GM19239 (cell line): Measurements from ENCODE around the gene NCSTN.
"Not testable (repeated sequence)": the region's sequence is repeated elsewhere in the genome, so short reads cannot be mapped to it uniquely, and the experiment has no call there.

Experiments used
- DNase-seq: peaks from one replicate; pipeline ENCODE4 v3.0.0; 2011; ENCODE audit warnings: low spot score; ENCODE audit not compliant: insufficient read length
- FAIRE-seq: peaks from 2 replicates; lab custom pipeline; 2011; peaks lifted over from hg19 to GRCh38; lab: Jason Lieb, UNC

Gene NCSTN

DNA sequence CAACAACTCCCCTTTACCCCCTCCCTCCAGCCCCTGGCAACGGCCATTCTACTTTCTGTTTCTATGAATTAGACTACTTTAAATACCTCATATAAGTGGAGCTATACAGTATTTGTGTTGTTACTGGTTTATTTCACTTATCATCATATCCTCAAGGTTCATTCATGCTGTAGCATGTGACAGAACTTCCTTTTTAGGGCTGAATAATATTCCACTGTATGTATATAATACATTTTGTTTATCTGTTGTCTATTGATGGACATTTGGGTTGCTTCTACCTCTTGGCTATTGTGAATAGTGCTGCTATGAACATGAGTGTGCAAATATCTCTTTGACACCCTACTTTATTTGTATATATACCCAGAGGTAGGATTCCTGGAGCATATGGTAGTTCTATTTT is 25.9 kb downstream of the NCSTN start:
- no peak for FAIRE-seq
- DNase-seq = no peak

DNA sequence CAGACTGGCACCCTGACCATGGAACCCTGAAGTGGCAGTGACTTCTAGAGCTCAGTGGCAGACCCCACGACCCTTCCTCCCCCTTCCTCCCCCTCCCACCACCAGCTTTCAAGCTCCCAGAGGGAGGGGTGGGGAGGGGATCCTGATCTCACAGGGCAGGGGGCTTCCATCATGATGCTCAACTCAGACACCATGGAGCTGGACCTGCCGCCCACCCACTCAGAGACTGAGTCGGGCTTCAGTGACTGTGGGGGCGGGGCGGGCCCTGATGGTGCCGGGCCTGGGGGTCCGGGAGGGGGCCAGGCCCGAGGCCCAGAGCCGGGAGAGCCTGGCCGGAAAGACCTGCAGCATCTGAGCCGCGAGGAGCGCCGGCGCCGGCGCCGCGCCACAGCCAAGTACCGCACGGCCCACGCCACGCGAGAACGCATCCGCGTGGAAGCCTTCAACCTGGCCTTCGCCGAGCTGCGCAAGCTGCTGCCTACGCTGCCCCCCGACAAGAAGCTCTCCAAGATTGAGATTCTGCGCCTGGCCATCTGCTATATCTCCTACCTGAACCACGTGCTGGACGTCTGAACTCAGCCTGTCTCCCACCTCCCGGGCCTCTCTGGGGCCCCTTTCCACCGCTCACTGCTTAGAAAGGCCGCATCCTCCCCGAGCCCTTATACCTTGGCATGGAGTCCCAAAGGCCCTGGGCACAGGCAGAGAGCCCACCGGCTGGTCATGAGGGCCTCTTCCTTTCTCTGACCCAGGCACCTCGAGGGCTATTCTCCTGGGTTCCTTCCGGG is 27.6 kb downstream of the NCSTN start:
- FAIRE-seq (no peak), DNase-seq (no peak)

DNA sequence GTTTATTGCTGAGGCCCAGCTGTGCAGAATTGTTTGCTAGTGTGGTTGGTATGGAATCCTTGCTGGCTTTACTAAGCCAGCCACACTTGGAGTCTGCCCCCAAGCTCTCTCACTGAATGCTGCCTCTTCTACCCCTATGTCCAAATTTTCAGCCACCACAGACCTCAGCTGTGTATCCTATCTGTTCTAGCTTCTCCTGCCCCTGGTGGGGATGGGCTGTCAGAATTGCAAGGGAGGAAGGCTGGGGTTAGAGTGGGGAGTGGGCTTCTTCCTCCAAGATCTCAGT is 28.1 kb downstream of the NCSTN start:
- FAIRE-seq = no peak
- no peak for DNase-seq

DNA sequence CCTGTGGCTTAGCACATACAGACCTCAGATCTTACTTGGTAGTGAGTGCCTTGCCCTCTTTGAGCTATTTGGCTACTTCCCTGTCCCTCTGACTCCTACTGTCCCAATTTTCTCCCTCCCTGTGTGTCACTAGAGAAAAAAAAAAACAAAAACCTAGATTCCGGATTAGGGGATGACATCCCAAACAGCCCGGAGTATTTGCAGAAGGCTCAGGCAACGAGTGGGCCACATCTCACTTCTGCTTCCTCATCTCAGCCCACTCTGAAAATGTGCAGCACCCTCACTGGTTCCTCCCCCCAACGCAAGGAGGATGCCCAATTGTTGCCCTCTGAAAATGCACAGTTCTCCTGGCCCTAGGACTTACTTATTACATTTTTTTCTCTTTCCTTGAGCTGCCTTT is 28.6 kb downstream of the NCSTN start:
- no peak for FAIRE-seq
- DNase-seq = no peak

DNA sequence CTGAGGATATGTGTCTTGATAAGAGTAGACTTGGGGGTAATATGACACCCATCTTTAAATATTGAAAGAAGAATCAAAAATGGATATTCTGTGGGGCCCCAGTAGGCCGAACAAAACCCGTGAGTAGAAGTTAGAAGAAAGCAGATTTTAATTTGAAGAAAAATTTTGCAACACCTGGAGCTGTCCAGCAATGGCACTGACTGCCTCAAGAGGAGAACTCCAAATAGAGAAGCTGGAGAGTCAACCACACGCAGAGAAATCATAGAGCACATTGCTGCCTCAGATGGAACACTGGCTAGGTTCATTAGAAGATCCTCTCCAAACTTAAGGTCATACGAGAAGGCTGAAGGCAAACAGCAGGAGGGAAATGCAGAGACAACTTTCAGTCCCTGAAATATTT is 30.5 kb downstream of the NCSTN start:
- FAIRE-seq = no peak
- no peak for DNase-seq

DNA sequence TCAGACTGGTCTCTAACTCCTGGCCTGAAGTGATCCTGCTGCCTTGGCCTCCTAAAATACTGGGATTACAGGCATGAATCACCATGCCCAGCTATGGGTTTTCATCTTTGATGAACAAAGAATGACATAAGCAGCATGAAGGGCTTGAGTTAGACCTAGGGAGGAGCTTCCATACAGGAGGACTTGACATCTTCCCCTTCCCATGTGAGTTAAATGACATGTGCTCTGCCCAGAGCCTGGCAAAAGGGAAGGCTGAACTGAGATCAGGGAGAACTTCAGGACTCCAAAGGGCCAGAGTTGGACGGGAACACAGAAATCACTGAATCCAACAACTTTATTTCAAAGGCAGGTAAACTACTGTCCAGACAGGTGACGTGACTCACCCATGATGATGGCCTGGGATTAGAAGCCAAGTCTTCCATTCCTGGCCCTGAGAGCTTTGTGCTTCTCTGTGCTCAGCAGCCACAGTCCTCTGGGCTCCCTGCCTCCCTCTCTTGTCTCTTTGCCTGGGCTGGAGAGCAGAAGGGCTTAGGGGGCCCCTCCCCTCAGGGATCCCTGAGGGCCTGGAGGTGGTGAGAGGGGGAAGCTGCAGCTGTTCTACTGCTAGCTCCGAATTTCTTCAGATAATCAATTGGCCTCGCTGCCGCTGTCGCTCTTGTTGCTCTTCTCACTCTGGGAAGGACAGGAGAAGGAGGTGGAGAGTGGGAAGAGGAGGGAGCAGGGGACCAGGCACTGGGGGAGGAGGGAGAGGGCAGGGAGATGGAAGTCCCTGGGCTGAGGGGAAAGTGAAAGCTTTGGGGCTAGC is 31.3 kb downstream of the NCSTN start:
- DNase-seq = no peak
- no peak for FAIRE-seq

DNA sequence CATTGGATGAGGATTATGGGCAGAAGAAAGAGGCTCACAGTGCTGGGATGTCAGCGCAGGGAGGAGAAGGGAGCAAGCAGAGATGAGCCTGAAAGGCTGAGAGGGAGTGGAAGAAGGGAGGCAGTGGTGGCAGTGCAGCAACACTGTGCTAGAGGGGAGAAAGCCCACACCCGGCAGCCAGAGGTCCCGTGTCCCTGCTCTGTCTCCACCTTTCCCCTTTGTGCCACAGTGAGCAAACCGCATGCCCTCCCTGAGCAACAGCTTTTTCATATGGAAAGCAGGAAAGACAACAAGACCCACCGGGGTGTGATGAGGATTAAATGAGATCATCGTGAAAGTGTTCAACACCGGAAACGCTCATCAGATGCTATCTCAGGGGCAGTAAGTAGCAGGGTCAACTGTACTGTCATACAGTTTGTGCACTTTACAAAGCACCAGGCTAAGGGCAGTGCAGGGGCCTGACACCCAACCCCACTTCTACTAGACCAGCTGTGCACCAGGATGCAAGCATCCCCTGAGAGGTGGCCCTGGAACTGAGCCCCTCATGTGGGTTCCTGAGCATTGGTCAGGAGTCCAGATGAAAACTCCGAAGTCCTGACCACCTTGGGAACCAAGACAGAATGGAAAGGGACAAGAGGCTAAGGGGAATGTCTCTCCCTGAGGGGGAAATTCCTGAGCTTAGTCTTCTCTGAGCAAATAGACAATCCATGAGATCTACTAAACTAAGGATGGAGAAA is 32.8 kb downstream of the NCSTN start:
- DNase-seq = peak; percentile 39
- FAIRE-seq = peak; percentile 92

DNA sequence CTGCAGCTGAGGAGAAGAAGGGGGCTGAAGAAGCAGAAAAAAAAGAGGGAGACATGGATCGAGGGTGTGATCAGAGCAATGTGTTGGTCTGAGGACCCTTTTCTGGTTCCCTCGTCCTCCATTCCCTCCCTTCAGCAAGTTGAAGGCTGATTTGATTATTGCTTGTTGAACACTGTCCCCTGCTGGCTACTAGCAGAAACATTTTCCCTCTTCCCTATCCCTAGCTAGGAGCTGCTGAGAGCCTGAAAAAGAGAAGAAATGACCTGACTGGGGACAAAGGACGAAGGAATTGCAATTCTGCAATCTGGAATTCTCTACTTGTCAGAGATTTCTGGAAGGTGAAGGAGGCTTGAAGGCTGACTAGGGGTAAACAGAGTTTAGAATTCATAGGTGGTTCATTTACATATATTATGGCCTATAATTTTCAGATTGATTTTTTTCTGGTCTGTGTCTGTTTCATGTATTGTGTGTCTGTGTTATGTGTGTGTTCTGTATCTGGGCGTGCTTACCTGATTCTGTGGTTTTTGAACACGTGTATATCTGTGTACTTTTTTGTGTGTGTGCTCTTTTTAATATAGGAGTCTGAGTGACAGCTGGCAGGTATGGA is 33.4 kb downstream of the NCSTN start:
- peak; percentile 67 for DNase-seq
- FAIRE-seq = no peak

- FAIRE-seq (no peak), DNase-seq (no peak)
These were observed 34.5 kb downstream of the NCSTN start for GRCh38 chr1:160377585-160378206.

DNA sequence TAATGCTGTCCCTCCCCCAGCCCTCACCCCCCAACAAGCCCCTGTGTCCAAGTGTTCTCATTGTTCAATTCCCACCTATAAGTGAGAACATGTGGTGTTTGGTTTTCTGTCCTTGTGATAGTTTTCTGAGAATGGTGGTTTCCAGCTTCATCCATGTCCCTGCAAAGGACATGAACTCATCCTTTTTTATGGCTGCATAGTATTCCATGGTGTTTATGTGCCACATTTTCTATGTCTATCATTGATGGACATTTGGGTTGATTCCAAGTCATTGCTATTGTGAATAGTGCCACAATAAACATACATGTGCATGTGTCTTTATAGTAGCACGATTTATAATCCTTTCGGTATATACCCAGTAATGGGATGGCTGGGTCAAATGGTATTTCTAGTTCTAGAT is 41.6 kb downstream of the NCSTN start:
- DNase-seq, FAIRE-seq: not testable (repeated sequence)

DNA sequence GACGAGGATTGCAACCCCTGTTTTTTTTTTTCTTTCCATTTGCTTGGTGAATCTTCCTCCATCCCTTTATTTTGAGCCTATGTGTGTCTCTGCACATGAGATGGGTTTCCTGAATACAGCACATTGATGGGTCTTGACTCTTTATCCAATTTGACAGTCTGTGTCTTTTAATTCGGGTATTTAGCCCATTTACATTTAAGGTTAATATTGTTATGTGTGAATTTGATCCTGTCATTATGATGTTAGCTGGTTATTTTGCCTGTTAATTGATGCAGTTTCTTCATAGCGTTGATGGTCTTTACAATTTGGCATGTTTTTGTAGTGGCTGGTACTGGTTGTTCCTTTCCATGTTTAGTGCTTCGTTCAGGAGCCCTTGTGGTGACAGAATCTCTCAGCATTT is 45.2 kb downstream of the NCSTN start:
- FAIRE-seq, DNase-seq: not testable (repeated sequence)

- DNase-seq = no peak
These were observed 51.5 kb downstream of the NCSTN start for GRCh38 chr1:160394673-160395072.

DNA sequence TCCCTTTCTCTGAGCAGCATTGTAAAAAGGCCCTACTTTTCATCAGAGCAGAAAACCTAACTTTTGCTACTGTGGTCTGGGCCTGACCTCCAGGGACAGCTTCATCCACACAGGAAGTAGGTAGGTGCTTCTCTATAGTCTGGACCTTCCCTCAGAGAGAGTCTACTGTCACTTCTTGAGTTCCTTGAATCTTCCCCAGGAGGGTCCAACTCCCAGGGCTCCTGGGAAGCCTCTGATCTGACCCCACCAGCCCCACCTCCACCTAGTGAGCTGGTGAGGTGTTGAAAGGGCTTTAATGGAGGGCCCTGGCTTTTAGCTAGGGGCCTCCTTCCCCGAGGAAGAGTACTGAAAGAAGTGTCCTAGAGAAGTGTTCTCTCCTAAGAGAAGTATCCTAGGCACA is 54.5 kb downstream of the NCSTN start:
- DNase-seq = no peak
- no peak for FAIRE-seq

More at GRCh38 chr1:160394673-160395072, 51.5 kb downstream of the NCSTN start:
- FAIRE-seq = no peak

- DNase-seq (no peak), FAIRE-seq (no peak)
These were observed 55.6 kb downstream of the NCSTN start for GRCh38 chr1:160398823-160399222.

GRCh38 chr1:160399544-160400222 is 56.5 kb downstream of the NCSTN start:
- DNase-seq (no peak), FAIRE-seq (no peak)

- FAIRE-seq = no peak
These were observed 57.1 kb downstream of the NCSTN start, which contains the start of gene VANGL2 for GRCh38 chr1:160400223-160400645. VANGL2 (plus strand) TSS chr1:160400564; CDS start chr1:160415838, 15,274 bp downstream.

GRCh38 chr1:160400646-160401486 is 57.7 kb downstream of the NCSTN start:
- no peak for FAIRE-seq
- no peak for DNase-seq

More at GRCh38 chr1:160400223-160400645, 57.1 kb downstream of the NCSTN start, which contains the start of gene VANGL2:
- no peak for DNase-seq

GRCh38 chr1:160401487-160401805 is 58.3 kb downstream of the NCSTN start:
- FAIRE-seq = no peak
- no peak for DNase-seq
